K562 (cell line): ENCODE results near the gene CAST. TPM values are rescaled to one million over a fixed set of nuclear protein-coding genes. Genes with fewer than 3 reads are reported as not detected.
A peak's percentile ranks its signal among the peaks of the same experiment; 100 is the strongest.

Experiments
- ATF1 ChIP-seq, 2 experiments: fragments of 450-650 bp in 1 of 2; IDR thresholded peaks; 2 replicates each; pipeline ENCODE4 v1.6.1; 2016; ENCODE audit warnings: missing compliant biosample characterization in 1 of 2, missing genetic modification characterization in 1 of 2
- CC2D1A ChIP-seq: fragments of 450-650 bp; IDR thresholded peaks from 2 replicates; pipeline ENCODE4 v1.6.1; 2017; ENCODE audit warnings: mild to moderate bottlenecking
- CHD1 ChIP-seq: fragments of 200-600 bp; sonication (generic); IDR thresholded peaks from one replicate; pipeline ENCODE4 v1.6.1; 2012; ENCODE audit warnings: mild to moderate bottlenecking, moderate library complexity, low read length, inconsistent platforms
- DEAF1 ChIP-seq: fragments of 450-650 bp; formaldehyde crosslinking; IDR thresholded peaks from 2 replicates; pipeline ENCODE4 v1.4.0; 2020; ENCODE audit warnings: mild to moderate bottlenecking, moderate library complexity
- GTF2E2 ChIP-seq: fragments of 200-800 bp; sonication (Bioruptor generic); IDR thresholded peaks from 2 replicates; pipeline ENCODE4 v1.6.1; 2016; ENCODE audit warnings: missing genetic modification characterization, missing compliant biosample characterization
- HSF4 ChIP-seq: fragments of 250-450 bp; sonication (Bioruptor Pico); IDR thresholded peaks from 2 replicates; pipeline ENCODE4 v2.1.2; 2022; ENCODE audit warnings: mild to moderate bottlenecking, moderate library complexity, borderline replicate concordance
- MAFG ChIP-seq: fragments of 450-650 bp; conservative IDR thresholded peaks from 2 replicates; pipeline ENCODE4 v1.6.1; 2016; ENCODE audit warnings: missing genetic modification characterization, missing compliant biosample characterization
- MCM2 ChIP-seq: fragments of 450-650 bp; IDR thresholded peaks from 2 replicates; pipeline ENCODE4 v1.6.1; 2017; ENCODE audit warnings: low read depth, mild to moderate bottlenecking
- MEF2A ChIP-seq: IDR thresholded peaks from 2 replicates; pipeline ENCODE4 v1.6.1; 2011; ENCODE audit warnings: low read depth, mild to moderate bottlenecking, low read length, moderate library complexity; ENCODE audit not compliant: control insufficient read depth
- RBM39 ChIP-seq: fragments of 200-400 bp; formaldehyde crosslinking; optimal IDR thresholded peaks from 2 replicates; pipeline ENCODE3; 2018; ENCODE audit warnings: low read depth, low read length
- REST ChIP-seq, 2 experiments: fragments of 450-650 bp; formaldehyde crosslinking in 1 of 2; IDR thresholded peaks; 2 replicates each; pipeline versions ENCODE4 v1.4.0 to v1.6.1; 2014 to 2020; ENCODE audit warnings: mild to moderate bottlenecking in 2 of 2, borderline replicate concordance in 1 of 2, low read depth in 1 of 2
- SIN3A ChIP-seq, 2 experiments: fragments of 150-350 bp in 1 of 2; IDR thresholded peaks; 2 replicates each; pipeline ENCODE4 v1.6.1; 2011 to 2016; ENCODE audit warnings: borderline replicate concordance in 2 of 2, low read depth in 2 of 2, low read length in 2 of 2, mild to moderate bottlenecking in 2 of 2, moderate library complexity in 2 of 2; ENCODE audit not compliant: control insufficient read depth in 1 of 2
- SLC30A9 ChIP-seq: fragments of 250-450 bp; sonication (Bioruptor Pico); IDR thresholded peaks from 2 replicates; pipeline ENCODE4 v1.8.0; 2022; ENCODE audit warnings: mild to moderate bottlenecking, moderate library complexity
- SREBF2 ChIP-seq: sonication (generic); formaldehyde crosslinking; IDR thresholded peaks from 2 replicates; pipeline ENCODE4 v1.4.0; 2020; ENCODE audit warnings: mild to moderate bottlenecking, missing genetic modification reagents
- TRIM25 ChIP-seq: fragments of 450-650 bp; IDR thresholded peaks from 2 replicates; pipeline ENCODE4 v1.7.0; 2016; ENCODE audit warnings: borderline replicate concordance
- ZNF354B ChIP-seq: fragments of 250-450 bp; sonication (Bioruptor Pico); IDR thresholded peaks from 2 replicates; pipeline ENCODE4 v1.4.0; 2020
- ZNF696 ChIP-seq: fragments of 250-450 bp; sonication (Bioruptor Pico); conservative IDR thresholded peaks from 2 replicates; pipeline ENCODE4 v1.4.0; 2020; ENCODE audit warnings: mild to moderate bottlenecking, moderate library complexity
- polyA plus RNA-seq, 8 experiments: library from polyadenylated mRNA; depleted of rRNA in 4 of 8; stranded (reverse) in 5 of 8; unstranded in 3 of 8; fragments of >200 nt; fragmentation: Nextera tagmentation in 2 of 8; fragmentation: Illumina TruSeq in 1 of 8; extraction: Ambion mirVana in 2 of 8; extraction: Trizol in 1 of 8; gene quantifications; 2 replicates each; pipeline versions ENCODE4 v1.2.1 to v1.2.3, GENCODE V29; 2011 to 2014; ENCODE audit warnings: inconsistent platforms in 1 of 8, missing spikeins in 1 of 8
- total RNA-seq, 7 experiments: library from RNA; depleted of rRNA in 6 of 7; stranded (reverse); fragments of >200 nt in 6 of 7; fragmentation: Illumina TruSeq in 2 of 7; extraction: Trizol in 2 of 7; gene quantifications; 2 replicates each; pipeline versions ENCODE4 v1.2.1 to v1.2.3, GENCODE V29; 2011 to 2021; ENCODE audit warnings: low replicate concordance in 1 of 7

The CAST gene
- total and polyA plus RNA-seq, 9 of the 15 experiments (the other 6 are each of a cell fraction or from before 2014, with no cell fraction given), result 55.5 to 136 (median 86.1) TPM

- TF ChIP-seq ZNF696 (no peak), SREBF2 (no peak), MAFG (tag) (peak; percentile 56), SIN3A (IDR thresholded peaks at IDR 0.05; ENCODE audit: borderline replicate concordance in 2 of 2, control insufficient read depth in 1 of 2, low read depth in 2 of 2, low read length in 2 of 2) (no peak), MEF2A (no peak), TRIM25 (no peak), DEAF1 (CRISPR knock-in tag) (peak; percentile 87), ZNF354B (CRISPR knock-in tag) (no peak), RBM39 (no peak), HSF4 (no peak), SLC30A9 (CRISPR knock-in tag) (no peak), CHD1 (no peak), REST (IDR thresholded peaks at IDR 0.05; ENCODE audit: borderline replicate concordance) (peak; percentile 78), REST (CRISPR knock-in tag; IDR thresholded peaks at IDR 0.05; ENCODE audit: low read depth) (no peak), GTF2E2 (no peak), ATF1 (CRISPR knock-in tag; IDR thresholded peaks at IDR 0.05) (no peak), ATF1 (tag; IDR thresholded peaks at IDR 0.05) (no peak), CC2D1A (no peak), MCM2 (no peak)
Measured at GRCh38 chr5:96687812-96688453, 25.8 kb downstream of the CAST start (continued).
